ENCODE measurements around the gene NR0B1.

Gene NR0B1

GRCh38 chrX:30309139-30309571 is at the start of gene NR0B1:
Gene NR0B1, minus strand, starts transcription at chrX:30309390. Its CDS starts 27 bp downstream, at chrX:30309363.
- H3K9ac ChIP-seq (ENCODE audit: insufficient read length): peak within 1 kb of the TSS; percentile 80
- peaks cover 28% of the 10 kb centered on the region for H3K36me3 ChIP-seq (ENCODE audit: insufficient read depth, low read length)
- H3K4me3 ChIP-seq: peak within 1 kb of the TSS; percentile 80
- no peak for DNase-seq (ENCODE audit: low read depth, low spot score)
- peak within 1 kb of the TSS; percentile 98 for H3K27ac ChIP-seq
- TF ChIP-seq POLR2AphosphoS5 (IDR thresholded peaks at IDR 0.05; ENCODE audit: borderline replicate concordance, low read depth, low read length) (peak; percentile 77), FOXP2 (optimal IDR thresholded peaks at IDR 0.05; ENCODE audit: control extremely low read depth, extremely low read length, insufficient read depth) (no peak)
- no peaks in the 10 kb centered on the region for H3K9me3 ChIP-seq (ENCODE audit: low read depth, low read length)

DNA sequence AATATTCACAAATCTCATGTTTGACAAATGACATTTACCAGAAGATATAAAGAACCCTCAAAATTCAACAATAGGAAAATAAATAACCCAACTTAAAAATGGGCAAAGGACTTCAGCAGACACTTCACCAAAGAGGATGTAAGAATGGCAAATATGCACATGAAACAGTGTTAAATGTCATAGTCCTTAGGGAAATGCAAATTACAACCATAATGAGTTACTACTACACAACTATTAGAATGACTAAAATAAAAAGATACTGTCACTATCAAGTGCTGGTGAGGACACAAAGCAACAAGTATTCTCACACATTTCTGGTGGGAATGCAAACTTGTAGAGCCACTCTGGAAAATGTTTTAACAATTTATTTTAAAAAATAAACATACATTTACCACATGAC is 40.8 kb upstream of the NR0B1 start:
- no peak overlapping the region for H3K4me3 ChIP-seq
- H3K27ac ChIP-seq: no peak overlapping the region
- no peaks in the 10 kb centered on the region for H3K9me3 ChIP-seq (ENCODE audit: low read depth, low read length)
- H3K9ac ChIP-seq (ENCODE audit: insufficient read length): no peak overlapping the region
- DNase-seq (ENCODE audit: low read depth, low spot score): no peak
- H3K36me3 ChIP-seq (ENCODE audit: insufficient read depth, low read length): no peaks in the 10 kb centered on the region
- TF ChIP-seq EZH2 (IDR thresholded peaks at IDR 0.05): no peak
- no peak for TF ChIP-seq POLR2AphosphoS5 (IDR thresholded peaks at IDR 0.05; ENCODE audit: borderline replicate concordance, low read depth, low read length)
- TF ChIP-seq FOXP2 (optimal IDR thresholded peaks at IDR 0.05; ENCODE audit: control extremely low read depth, extremely low read length, insufficient read depth): no peak

- Histone ChIP-seq H3K9me3 (ENCODE audit: low read depth, low read length) (no peaks in the 10 kb centered on the region), H3K27ac (no peak overlapping the region), H3K4me3 (no peak overlapping the region), H3K36me3 (ENCODE audit: insufficient read depth, low read length) (no peaks in the 10 kb centered on the region), H3K9ac (ENCODE audit: insufficient read length) (no peak overlapping the region)
- DNase-seq (ENCODE audit: low read depth, low spot score): no peak
- TF ChIP-seq FOXP2 (optimal IDR thresholded peaks at IDR 0.05; ENCODE audit: control extremely low read depth, extremely low read length, insufficient read depth): no peak
- TF ChIP-seq POLR2AphosphoS5 (IDR thresholded peaks at IDR 0.05; ENCODE audit: borderline replicate concordance, low read depth, low read length): no peak
- TF ChIP-seq EZH2 (IDR thresholded peaks at IDR 0.05): no peak
Measured at GRCh38 chrX:30343206-30343605, 34.0 kb upstream of the NR0B1 start.

GRCh38 chrX:30340753-30341152 is 31.6 kb upstream of the NR0B1 start:
- TF ChIP-seq FOXP2 (optimal IDR thresholded peaks at IDR 0.05; ENCODE audit: control extremely low read depth, extremely low read length, insufficient read depth) (no peak), POLR2AphosphoS5 (IDR thresholded peaks at IDR 0.05; ENCODE audit: borderline replicate concordance, low read depth, low read length) (no peak), EZH2 (IDR thresholded peaks at IDR 0.05) (no peak)
- Histone ChIP-seq H3K4me3 (no peak overlapping the region), H3K9ac (ENCODE audit: insufficient read length) (no peak overlapping the region), H3K36me3 (ENCODE audit: insufficient read depth, low read length) (no peaks in the 10 kb centered on the region), H3K9me3 (ENCODE audit: low read depth, low read length) (no peaks in the 10 kb centered on the region), H3K27ac (no peak overlapping the region)
- no peak for DNase-seq (ENCODE audit: low read depth, low spot score)

GRCh38 chrX:30327762-30328161 is 18.6 kb upstream of the NR0B1 start:
- no peaks in the 10 kb centered on the region for H3K9me3 ChIP-seq (ENCODE audit: low read depth, low read length)
- no peak overlapping the region for H3K27ac ChIP-seq
- no peak overlapping the region for H3K4me3 ChIP-seq
- no peak for TF ChIP-seq POLR2AphosphoS5 (IDR thresholded peaks at IDR 0.05; ENCODE audit: borderline replicate concordance, low read depth, low read length)
- no peak overlapping the region for H3K9ac ChIP-seq (ENCODE audit: insufficient read length)
- DNase-seq (ENCODE audit: low read depth, low spot score): no peak
- H3K36me3 ChIP-seq (ENCODE audit: insufficient read depth, low read length): no peaks in the 10 kb centered on the region

- Histone ChIP-seq H3K27ac (no peak overlapping the region), H3K36me3 (ENCODE audit: insufficient read depth, low read length) (no peaks in the 10 kb centered on the region), H3K9me3 (ENCODE audit: low read depth, low read length) (no peaks in the 10 kb centered on the region), H3K4me3 (no peak overlapping the region), H3K9ac (ENCODE audit: insufficient read length) (no peak overlapping the region)
- DNase-seq (ENCODE audit: low read depth, low spot score): no peak
- TF ChIP-seq POLR2AphosphoS5 (IDR thresholded peaks at IDR 0.05; ENCODE audit: borderline replicate concordance, low read depth, low read length) (no peak), EZH2 (IDR thresholded peaks at IDR 0.05) (no peak), FOXP2 (optimal IDR thresholded peaks at IDR 0.05; ENCODE audit: control extremely low read depth, extremely low read length, insufficient read depth) (no peak)
Measured at GRCh38 chrX:30317308-30317707, 8.1 kb upstream of the NR0B1 start.

DNA sequence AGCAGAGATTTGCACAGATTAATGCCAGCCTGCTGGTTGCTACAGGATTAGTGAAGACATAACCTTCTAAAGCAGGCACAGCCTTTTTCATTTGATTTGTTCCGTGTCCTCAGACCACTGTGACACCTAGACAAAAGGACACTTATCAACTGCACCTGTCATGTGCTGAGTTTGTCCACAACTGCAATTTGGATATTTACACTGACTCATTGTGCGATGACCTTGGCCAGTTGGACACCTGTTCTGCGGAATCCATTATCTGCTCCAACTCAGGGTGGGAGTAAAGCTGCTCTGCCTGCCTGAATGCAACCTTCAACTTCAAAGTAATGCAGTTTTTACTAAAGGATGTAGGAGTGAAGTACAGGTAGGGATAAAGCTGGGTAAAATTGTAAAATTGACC is 4.1 kb upstream of the NR0B1 start:
- Histone ChIP-seq H3K4me3 (no peak overlapping the region), H3K27ac (no peak overlapping the region), H3K36me3 (ENCODE audit: insufficient read depth, low read length) (no peaks in the 10 kb centered on the region), H3K9ac (ENCODE audit: insufficient read length) (no peak overlapping the region), H3K9me3 (ENCODE audit: low read depth, low read length) (no peaks in the 10 kb centered on the region)
- no peak for TF ChIP-seq POLR2AphosphoS5 (IDR thresholded peaks at IDR 0.05; ENCODE audit: borderline replicate concordance, low read depth, low read length)
- no peak for TF ChIP-seq EZH2 (IDR thresholded peaks at IDR 0.05)
- TF ChIP-seq FOXP2 (optimal IDR thresholded peaks at IDR 0.05; ENCODE audit: control extremely low read depth, extremely low read length, insufficient read depth): no peak
- DNase-seq (ENCODE audit: low read depth, low spot score): no peak

GRCh38 chrX:30312858-30313257 is 3.7 kb upstream of the NR0B1 start:
- no peak overlapping the region for H3K27ac ChIP-seq

More at GRCh38 chrX:30312858-30313257, 3.7 kb upstream of the NR0B1 start:
- no peak overlapping the region for H3K9ac ChIP-seq (ENCODE audit: insufficient read length)
- H3K4me3 ChIP-seq: no peak overlapping the region
- H3K36me3 ChIP-seq (ENCODE audit: insufficient read depth, low read length): no peaks in the 10 kb centered on the region
- H3K9me3 ChIP-seq (ENCODE audit: low read depth, low read length): no peaks in the 10 kb centered on the region
- TF ChIP-seq FOXP2 (optimal IDR thresholded peaks at IDR 0.05; ENCODE audit: control extremely low read depth, extremely low read length, insufficient read depth): no peak
- no peak for TF ChIP-seq EZH2 (IDR thresholded peaks at IDR 0.05)
- TF ChIP-seq POLR2AphosphoS5 (IDR thresholded peaks at IDR 0.05; ENCODE audit: borderline replicate concordance, low read depth, low read length): no peak
- DNase-seq (ENCODE audit: low read depth, low spot score): no peak
